Measurements from ENCODE around the gene PALLD.

DNA sequence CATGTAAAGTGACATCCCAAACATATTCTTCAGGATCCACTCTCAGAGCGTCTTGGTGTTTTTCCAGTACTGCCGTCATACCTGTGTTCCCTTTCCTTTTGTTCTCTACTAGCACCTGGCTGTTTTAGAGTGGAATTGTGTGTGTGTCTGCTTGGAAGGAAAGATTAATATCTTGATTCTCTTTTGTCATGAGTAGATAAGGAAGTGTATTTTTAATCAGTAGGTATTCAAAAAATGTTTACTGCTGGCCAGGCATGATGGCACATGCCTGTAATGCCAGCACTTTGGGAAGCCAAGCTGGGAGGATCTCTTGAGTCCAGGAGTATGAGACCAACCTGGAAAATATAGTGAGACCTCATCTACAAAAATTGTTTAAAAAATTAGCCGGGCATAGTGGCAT, 314.4 kb downstream of the PALLD start:
- TF ChIP-seq, protein P1, sequence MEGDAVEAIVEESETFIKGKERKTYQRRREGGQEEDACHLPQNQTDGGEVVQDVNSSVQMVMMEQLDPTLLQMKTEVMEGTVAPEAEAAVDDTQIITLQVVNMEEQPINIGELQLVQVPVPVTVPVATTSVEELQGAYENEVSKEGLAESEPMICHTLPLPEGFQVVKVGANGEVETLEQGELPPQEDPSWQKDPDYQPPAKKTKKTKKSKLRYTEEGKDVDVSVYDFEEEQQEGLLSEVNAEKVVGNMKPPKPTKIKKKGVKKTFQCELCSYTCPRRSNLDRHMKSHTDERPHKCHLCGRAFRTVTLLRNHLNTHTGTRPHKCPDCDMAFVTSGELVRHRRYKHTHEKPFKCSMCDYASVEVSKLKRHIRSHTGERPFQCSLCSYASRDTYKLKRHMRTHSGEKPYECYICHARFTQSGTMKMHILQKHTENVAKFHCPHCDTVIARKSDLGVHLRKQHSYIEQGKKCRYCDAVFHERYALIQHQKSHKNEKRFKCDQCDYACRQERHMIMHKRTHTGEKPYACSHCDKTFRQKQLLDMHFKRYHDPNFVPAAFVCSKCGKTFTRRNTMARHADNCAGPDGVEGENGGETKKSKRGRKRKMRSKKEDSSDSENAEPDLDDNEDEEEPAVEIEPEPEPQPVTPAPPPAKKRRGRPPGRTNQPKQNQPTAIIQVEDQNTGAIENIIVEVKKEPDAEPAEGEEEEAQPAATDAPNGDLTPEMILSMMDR (IDR thresholded peaks at IDR 0.05; ENCODE audit: extremely low read depth in 1 of 2, insufficient read depth in 1 of 2, low read depth in 1 of 2, low read length in 2 of 2): no peak
- TF ChIP-seq POLR2A (IDR thresholded peaks at IDR 0.05; ENCODE audit: low read depth, low read length): no peak
- no peak for TF ChIP-seq JUN (IDR thresholded peaks at IDR 0.05; ENCODE audit: borderline replicate concordance, insufficient read depth, insufficient read length, low read depth)

All from endothelial cell of umbilical vein (primary cell).